GM19438 (cell line): ENCODE results near the gene ULK2.

Experiments used
- ATAC-seq: cut with Tn5 transposase; IDR thresholded peaks from one replicate; pipeline ENCODE4 v1.9.1; 2021; ENCODE audit warnings: low read depth; ENCODE audit not compliant: unreplicated experiment

Gene ULK2

GRCh38 chr17:19750020-19750572, 117.6 kb downstream of the ULK2 start:
- ATAC-seq: no peak

GRCh38 chr17:19748807-19749193, 118.9 kb downstream of the ULK2 start:
- no peak for ATAC-seq

- no peak for ATAC-seq
These were observed 119.6 kb downstream of the ULK2 start, which contains the start of gene ALDH3A1 for GRCh38 chr17:19747829-19748806. ALDH3A1 (minus strand) TSS chr17:19748298; CDS start chr17:19745129, 3,169 bp downstream.

GRCh38 chr17:19747159-19747719, 120.5 kb downstream of the ULK2 start:
- no peak for ATAC-seq

- ATAC-seq: no peak
These were observed 121.2 kb downstream of the ULK2 start for GRCh38 chr17:19746517-19746916.

- no peak for ATAC-seq
These were observed 122.6 kb downstream of the ULK2 start for GRCh38 chr17:19744922-19745757.

GRCh38 chr17:19744492-19744891, 123.2 kb downstream of the ULK2 start:
- ATAC-seq: no peak

GRCh38 chr17:19743101-19744100, 124.3 kb downstream of the ULK2 start:
- no peak for ATAC-seq

GRCh38 chr17:19742495-19742894, 125.2 kb downstream of the ULK2 start:
- no peak for ATAC-seq

GRCh38 chr17:19741832-19742457, 125.8 kb downstream of the ULK2 start:
- no peak for ATAC-seq

- ATAC-seq: no peak
These were observed 126.8 kb downstream of the ULK2 start for GRCh38 chr17:19740933-19741332.

- no peak for ATAC-seq
These were observed 128.2 kb downstream of the ULK2 start for GRCh38 chr17:19739241-19740201.

- ATAC-seq: no peak
These were observed 129.0 kb downstream of the ULK2 start for GRCh38 chr17:19738757-19739156.

- no peak for ATAC-seq
These were observed 129.7 kb downstream of the ULK2 start for GRCh38 chr17:19738073-19738449.

- no peak for ATAC-seq
These were observed 130.2 kb downstream of the ULK2 start for GRCh38 chr17:19737305-19738072.

- no peak for ATAC-seq
These were observed 131.7 kb downstream of the ULK2 start for GRCh38 chr17:19736071-19736470.

GRCh38 chr17:19733953-19734526, 133.7 kb downstream of the ULK2 start:
- no peak for ATAC-seq
